KG1 (cell line): ENCODE results near the gene LDLRAD3.

Source experiments
- DNase-seq: peaks from one replicate; lab custom pipeline; 2025; lab: John Stamatoyannopoulos, UW

Gene LDLRAD3

GRCh38 chr11:36048496-36049247, 104.8 kb downstream of the LDLRAD3 start:
- no peak for DNase-seq

- DNase-seq, result no peak
These were observed 107.6 kb downstream of the LDLRAD3 start for GRCh38 chr11:36051235-36052144.

GRCh38 chr11:36053281-36053680, 109.4 kb downstream of the LDLRAD3 start:
- no peak for DNase-seq

- DNase-seq, result no peak
These were observed 110.0 kb downstream of the LDLRAD3 start for GRCh38 chr11:36053862-36054261.

- no peak for DNase-seq
These were observed 110.8 kb downstream of the LDLRAD3 start for GRCh38 chr11:36054628-36055027.

- no peak for DNase-seq
These were observed 112.4 kb downstream of the LDLRAD3 start for GRCh38 chr11:36056160-36056751.

- DNase-seq, result no peak
These were observed 113.6 kb downstream of the LDLRAD3 start for GRCh38 chr11:36057379-36058042.

- no peak for DNase-seq
These were observed 115.8 kb downstream of the LDLRAD3 start for GRCh38 chr11:36059660-36060059.

- DNase-seq, result no peak
These were observed 117.1 kb downstream of the LDLRAD3 start for GRCh38 chr11:36060926-36061325.

GRCh38 chr11:36061471-36061870, 117.6 kb downstream of the LDLRAD3 start:
- no peak for DNase-seq

GRCh38 chr11:36062796-36063365, 119.0 kb downstream of the LDLRAD3 start:
- no peak for DNase-seq

- no peak for DNase-seq
These were observed 121.6 kb downstream of the LDLRAD3 start for GRCh38 chr11:36065436-36065835.

- DNase-seq, result no peak
These were observed 123.0 kb downstream of the LDLRAD3 start for GRCh38 chr11:36066891-36067290.

- DNase-seq, result no peak
These were observed 125.8 kb downstream of the LDLRAD3 start for GRCh38 chr11:36069576-36070212.

GRCh38 chr11:36070213-36070953, 126.5 kb downstream of the LDLRAD3 start:
- DNase-seq, result no peak

- no peak for DNase-seq
These were observed 127.1 kb downstream of the LDLRAD3 start for GRCh38 chr11:36070954-36071330.

- DNase-seq, result no peak
These were observed 128.1 kb downstream of the LDLRAD3 start for GRCh38 chr11:36071917-36072500.

- DNase-seq, result no peak
These were observed 129.7 kb downstream of the LDLRAD3 start for GRCh38 chr11:36073411-36074203.

GRCh38 chr11:36074941-36075431, 131.1 kb downstream of the LDLRAD3 start:
- DNase-seq, result no peak
